Small intestine (tissue), 7 donors: ENCODE results near the gene CEP112. TPM values are rescaled to one million over a fixed set of nuclear protein-coding genes. Genes with fewer than 3 reads are reported as not detected.

Experiments used
- DNase-seq, 2 donors: peaks; one replicate each; pipeline versions ENCODE4 v3.0.0 to v3.0.0-alpha.2; 2013
- FAIRE-seq: peaks from 2 replicates; lab custom pipeline; 2012; peaks lifted over from hg19 to GRCh38; lab: Jason Lieb, UNC
- H3K27ac ChIP-seq, 3 donors: one replicate each; pipeline ENCODE4 v1.5.1; 2013; ENCODE audit warnings: low read length in 2 of 3, mild to moderate bottlenecking in 2 of 3, control low read depth in 1 of 3, inconsistent platforms in 1 of 3, low read depth in 1 of 3, moderate library complexity in 1 of 3
- H3K27me3 ChIP-seq, 3 donors: one replicate each; pipeline ENCODE4 v1.6.1; 2013; ENCODE audit warnings: low read length in 3 of 3, inconsistent platforms in 1 of 3; ENCODE audit not compliant: control insufficient read depth in 3 of 3, insufficient read depth in 3 of 3
- H3K36me3 ChIP-seq, 3 donors: one replicate each; pipeline ENCODE4 v1.6.1; 2013; ENCODE audit warnings: low read length in 3 of 3, inconsistent platforms in 1 of 3, low read depth in 1 of 3, mild to moderate bottlenecking in 1 of 3, moderate library complexity in 1 of 3; ENCODE audit not compliant: control insufficient read depth in 3 of 3, insufficient read depth in 2 of 3
- H3K4me1 ChIP-seq, 3 donors: one replicate each; pipeline ENCODE4 v1.6.1; 2013; ENCODE audit warnings: low read length in 2 of 3, inconsistent platforms in 1 of 3, low read depth in 1 of 3, mild to moderate bottlenecking in 1 of 3, moderate library complexity in 1 of 3; ENCODE audit not compliant: control insufficient read depth in 3 of 3, insufficient read depth in 2 of 3
- H3K4me3 ChIP-seq, 3 donors: one replicate each; pipeline ENCODE4 v1.5.1; 2013; ENCODE audit warnings: low read length in 3 of 3, control low read depth in 1 of 3, inconsistent platforms in 1 of 3, low read depth in 1 of 3, mild to moderate bottlenecking in 1 of 3, moderate library complexity in 1 of 3
- H3K9me3 ChIP-seq, 2 donors: one replicate each; pipeline ENCODE4 v1.6.1; 2013; ENCODE audit warnings: low read depth in 1 of 2, low read length in 1 of 2; ENCODE audit not compliant: control insufficient read depth in 2 of 2, insufficient read depth in 1 of 2
- WGBS, 3 donors: extraction: QIAGEN DNeasy Blood & Tissue Kit; methylation state at CpG; one replicate each; pipeline ENCODE4 v1.1.7; 2013; 5-methylcytosine and 5-hydroxymethylcytosine counted together
- polyA plus RNA-seq, 4 donors: library from polyadenylated mRNA; stranded (reverse) in 3 of 4; unstranded in 1 of 4; fragments of 200-250 nt in 3 of 4; fragments of 120-200 nt in 1 of 4; gene quantifications; one replicate each; pipeline versions ENCODE4 v1.2.1 to v1.2.3, GENCODE V29; 2013
- donor health status: healthy with polysubstance abuse.
- donor health status: control.
- donor health status: control.
- donor health status: Bipolar disorder and iron deficiency.
- donor health status: healthy.

CEP112 gene
- polyA plus RNA-seq, 4 donors = 2.4 to 3.6 (median 3.5) TPM; not detected in 1

DNA sequence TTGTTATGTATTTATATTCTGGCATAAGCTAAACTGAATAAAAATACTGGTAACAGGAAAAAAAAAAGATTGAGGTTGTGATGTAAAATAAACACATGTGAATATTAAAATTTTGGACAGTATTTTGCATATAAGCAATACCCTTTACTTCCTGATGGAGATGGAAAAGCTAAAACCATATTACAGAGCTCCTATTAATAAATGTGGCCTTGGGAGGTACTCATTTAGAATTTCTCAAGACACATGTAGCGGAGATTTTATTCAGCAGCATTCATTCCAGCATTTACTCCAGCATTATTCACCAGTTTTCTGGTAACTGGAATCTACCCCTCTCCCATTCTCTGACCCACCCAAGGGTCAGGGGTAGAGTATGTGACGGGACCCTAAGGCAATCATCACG lies 536.2 kb downstream of the CEP112 start:
- FAIRE-seq (no peak), DNase-seq (no peak)
- H3K27me3 ChIP-seq = no peaks in the 10 kb centered on the region
- H3K36me3 ChIP-seq = no peaks in the 10 kb centered on the region
- H3K4me1 ChIP-seq = no peaks in the 10 kb centered on the region
- H3K27ac ChIP-seq = no peak overlapping the region
- WGBS, 3 donors = 96 to 99% (median 97%) methylated on average over 3 of the region's 3 CpGs
- no peaks in the 10 kb centered on the region for H3K9me3 ChIP-seq
- H3K4me3 ChIP-seq = no peak overlapping the region

DNA sequence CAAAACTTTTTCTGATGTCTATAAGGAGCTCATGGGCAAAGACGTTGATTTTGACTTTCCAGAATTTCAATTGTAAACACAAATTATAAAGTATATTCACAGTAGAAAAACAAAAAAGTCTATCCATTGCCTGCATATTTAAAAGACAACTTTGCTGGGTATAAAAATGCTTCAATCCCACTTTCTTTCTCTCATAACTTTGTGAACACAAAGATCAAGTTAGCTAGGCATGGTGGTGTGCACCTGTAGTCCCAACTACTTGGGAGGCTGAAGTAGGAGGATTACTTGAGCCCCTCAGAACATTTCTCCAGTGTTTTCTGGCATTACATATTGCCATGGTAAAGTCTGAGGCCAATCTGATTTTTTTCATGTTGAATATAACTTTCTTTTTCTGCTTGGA lies 547.4 kb downstream of the CEP112 start:
- Histone ChIP-seq H3K4me1 (no peaks in the 10 kb centered on the region), H3K9me3 (peaks cover 0 to 16% of the 10 kb centered on the region in 2 donors), H3K27ac (no peak overlapping the region), H3K27me3 (no peaks in the 10 kb centered on the region), H3K4me3 (no peak overlapping the region), H3K36me3 (no peaks in the 10 kb centered on the region)
- FAIRE-seq (no peak), DNase-seq (no peak)
- WGBS, 3 donors = 88 to 96% (median 95%) methylated on average over 1 of the region's 1 CpG

DNA sequence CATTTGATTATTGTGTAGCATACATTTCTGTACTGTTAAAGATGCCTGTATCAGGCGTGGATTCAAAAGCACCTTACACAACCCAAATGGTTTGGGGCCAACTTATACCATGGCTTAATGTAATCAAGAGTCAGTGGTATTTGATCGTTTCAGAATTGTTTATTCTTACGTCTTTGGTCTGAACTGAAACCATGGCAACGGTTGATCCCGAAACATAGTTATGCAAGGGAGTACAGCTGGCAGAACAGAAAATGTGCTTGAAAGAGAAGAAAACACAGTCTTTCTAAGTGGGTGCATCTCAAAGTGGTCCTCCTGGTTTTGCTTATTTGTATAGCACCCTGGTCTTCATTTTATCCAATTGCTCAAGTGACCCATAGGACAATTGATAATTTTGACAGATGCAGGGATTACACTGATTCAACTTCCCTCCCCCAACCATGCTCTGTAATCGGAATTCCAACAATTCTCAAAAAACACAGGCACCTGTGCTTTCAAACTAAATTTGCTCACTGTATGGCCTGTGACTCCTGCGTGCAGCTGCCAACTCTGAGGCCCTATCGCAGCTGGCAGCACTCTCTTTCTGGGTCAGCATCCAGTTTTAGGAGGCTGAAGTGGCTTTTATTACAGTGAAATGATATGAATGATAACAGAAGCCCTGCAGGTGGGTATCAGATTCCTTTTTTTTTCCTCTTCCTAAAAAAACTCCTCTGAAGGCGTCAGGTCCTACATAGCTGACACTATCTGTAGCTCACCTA lies 553.5 kb downstream of the CEP112 start:
- FAIRE-seq = no peak
- H3K27me3 ChIP-seq = no peaks in the 10 kb centered on the region

DNA sequence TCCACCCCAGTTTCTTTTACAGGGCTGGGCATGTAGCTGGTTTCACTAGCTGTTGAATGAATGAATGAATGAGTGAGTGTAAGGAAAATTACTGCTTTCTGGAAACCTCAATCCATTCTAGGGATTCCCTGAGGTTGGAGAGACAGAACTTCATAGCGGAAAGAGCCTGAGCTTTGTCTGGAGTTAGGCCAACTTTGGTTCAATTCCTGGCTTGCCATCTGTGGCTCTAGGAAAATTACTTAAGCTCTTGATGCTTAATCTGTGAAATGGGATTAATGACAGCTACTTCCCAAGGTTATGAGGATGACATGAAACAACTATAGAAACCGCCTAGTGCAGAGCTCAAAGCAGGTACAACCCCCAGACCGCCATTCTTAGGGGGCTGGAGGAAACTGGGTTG lies 554.1 kb downstream of the CEP112 start:
- WGBS, 3 donors = 84 to 88% (median 84%) methylated on average over 3 of the region's 3 CpGs
- Histone ChIP-seq H3K36me3 (no peaks in the 10 kb centered on the region), H3K9me3 (peaks cover 0 to 4% of the 10 kb centered on the region in 2 donors), H3K4me3 (no peak overlapping the region), H3K4me1 (peaks cover 2 to 5% (median 2%) of the 10 kb centered on the region in 3 donors), H3K27ac (no peak overlapping the region), H3K27me3 (no peaks in the 10 kb centered on the region)
- no peak for FAIRE-seq
- DNase-seq = no peak

More for the DNA sequence above, 553.5 kb downstream of the CEP112 start:
- Histone ChIP-seq H3K27ac (no peak overlapping the region), H3K36me3 (no peaks in the 10 kb centered on the region), H3K9me3 (peaks cover 0 to 4% of the 10 kb centered on the region in 2 donors), H3K4me3 (no peak overlapping the region), H3K4me1 (peaks cover 2 to 5% (median 2%) of the 10 kb centered on the region in 3 donors)
- WGBS, 3 donors = 19 to 41% (median 32%) methylated on average over 9 of the region's 9 CpGs
- DNase-seq = peak in 1 of 2 donors; percentile 16

DNA sequence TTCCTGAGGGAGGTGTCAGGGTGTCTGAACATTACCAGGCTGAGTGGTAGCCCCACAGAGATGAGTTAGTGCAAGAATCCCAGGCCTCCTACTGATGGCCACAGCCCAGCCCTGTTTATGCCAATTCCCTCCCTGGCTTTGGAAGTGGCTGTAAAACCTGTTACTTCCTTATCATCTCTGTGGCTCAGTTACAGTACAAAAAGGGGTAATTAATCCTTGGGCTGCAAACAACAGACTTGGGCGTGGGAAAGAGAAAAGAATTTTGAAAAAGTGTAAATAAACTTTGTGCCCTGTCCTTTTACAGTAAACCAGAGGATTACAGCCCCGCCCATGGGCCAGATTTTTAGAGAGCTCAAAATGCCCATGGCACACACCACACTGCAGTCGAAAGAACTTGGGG lies 557.4 kb downstream of the CEP112 start:
- DNase-seq (peak; percentile 38 to 58), FAIRE-seq (no peak)
- Histone ChIP-seq H3K36me3 (no peaks in the 10 kb centered on the region), H3K4me3 (no peak overlapping the region), H3K27me3 (no peaks in the 10 kb centered on the region), H3K9me3 (no peaks in the 10 kb centered on the region), H3K4me1 (peaks cover 2 to 5% (median 2%) of the 10 kb centered on the region in 3 donors), H3K27ac (no peak overlapping the region)
- 14 to 65% (median 29%) methylated on average over 3 of the region's 3 CpGs for WGBS, 3 donors

DNA sequence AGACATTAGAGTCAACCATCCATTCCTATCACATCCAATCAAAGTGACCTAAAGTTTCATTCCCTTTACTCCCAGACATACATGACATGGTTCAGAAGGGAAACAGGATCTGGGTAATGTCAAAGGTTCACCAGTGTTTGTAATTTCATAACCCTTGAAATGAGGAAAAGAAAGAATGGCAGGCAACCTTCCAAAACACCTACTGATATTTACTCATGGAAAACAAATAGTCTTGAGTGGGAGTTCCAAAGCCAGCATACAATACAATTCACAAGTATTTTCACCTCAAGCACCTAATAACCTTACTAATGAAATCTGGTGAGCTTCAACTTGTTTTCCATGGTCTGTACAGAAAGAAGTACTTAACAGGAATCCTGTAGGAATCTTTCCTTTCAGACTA lies 557.9 kb downstream of the CEP112 start:
- Histone ChIP-seq H3K4me1 (peaks cover 2 to 5% (median 5%) of the 10 kb centered on the region in 3 donors), H3K27me3 (no peaks in the 10 kb centered on the region), H3K4me3 (no peak overlapping the region), H3K9me3 (no peaks in the 10 kb centered on the region), H3K36me3 (no peaks in the 10 kb centered on the region), H3K27ac (no peak overlapping the region)
- FAIRE-seq (no peak), DNase-seq (no peak)

DNA sequence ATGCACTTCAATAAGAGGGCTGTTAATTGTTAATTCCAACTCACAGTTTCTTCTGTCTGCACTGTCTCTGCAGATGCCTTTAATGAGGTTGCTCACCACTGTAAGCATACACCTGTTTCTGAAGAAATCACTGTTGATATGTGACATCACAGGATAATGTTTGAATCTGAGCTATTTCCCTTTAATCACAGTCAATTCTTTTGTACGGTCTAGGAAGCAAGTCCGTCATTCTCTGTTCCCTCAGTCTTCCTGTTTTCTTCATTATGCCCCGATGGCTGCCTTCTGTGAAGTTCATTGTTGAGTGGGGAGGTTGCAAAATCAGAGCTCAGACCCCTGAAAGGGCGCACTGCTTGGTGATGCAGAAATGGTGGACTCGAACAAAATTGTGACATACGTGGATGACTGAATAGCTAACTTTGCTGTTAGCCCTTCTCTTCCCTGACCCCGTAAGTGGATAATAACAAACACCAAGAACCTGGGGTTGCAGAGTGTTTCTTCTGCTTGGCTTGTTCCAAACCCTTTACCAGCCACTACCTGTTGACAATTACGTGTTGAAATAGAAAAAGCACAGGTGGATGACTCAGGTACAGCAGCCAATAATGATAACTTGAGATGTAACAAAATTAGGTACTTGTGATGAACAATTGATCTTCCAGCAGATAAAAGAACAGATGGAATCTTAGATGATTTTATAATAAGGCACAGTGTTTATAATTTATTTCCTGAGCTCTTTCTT lies 558.6 kb downstream of the CEP112 start:
- no peak overlapping the region for H3K27ac ChIP-seq
- WGBS, 3 donors = 86 to 90% (median 89%) methylated on average over 8 of the region's 8 CpGs
- DNase-seq (no peak), FAIRE-seq (no peak)
- H3K9me3 ChIP-seq = no peaks in the 10 kb centered on the region
- H3K4me3 ChIP-seq = no peak overlapping the region
- H3K4me1 ChIP-seq = peaks cover 2 to 5% (median 5%) of the 10 kb centered on the region in 3 donors
- no peaks in the 10 kb centered on the region for H3K27me3 ChIP-seq
- H3K36me3 ChIP-seq = no peaks in the 10 kb centered on the region

DNA sequence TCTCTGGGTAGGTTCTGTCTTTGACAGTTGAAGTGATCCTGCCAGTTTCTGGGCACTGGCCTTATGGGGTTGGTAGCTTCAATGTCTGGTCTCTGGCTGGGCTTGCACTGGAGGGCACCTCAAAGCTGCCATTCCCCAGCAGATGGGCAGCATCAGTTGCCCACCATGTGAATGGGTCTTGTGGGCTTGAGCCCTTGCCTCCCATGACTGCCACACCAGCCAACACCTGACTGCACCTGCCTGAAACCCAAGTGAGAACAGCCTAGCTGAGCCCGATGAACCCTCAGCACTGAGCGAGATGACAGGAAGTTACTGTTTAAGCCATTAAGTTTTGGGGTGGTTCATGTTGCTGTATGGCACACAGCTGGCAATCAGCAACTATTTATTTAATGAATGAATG lies 561.4 kb downstream of the CEP112 start:
- Histone ChIP-seq H3K9me3 (no peaks in the 10 kb centered on the region), H3K36me3 (no peaks in the 10 kb centered on the region), H3K4me3 (no peak overlapping the region), H3K4me1 (peaks cover 2 to 5% (median 5%) of the 10 kb centered on the region in 3 donors), H3K27me3 (no peaks in the 10 kb centered on the region), H3K27ac (no peak overlapping the region)
- WGBS, 3 donors = 84 to 91% (median 87%) methylated on average over 2 of the region's 2 CpGs
- DNase-seq = no peak
- no peak for FAIRE-seq
